GM12865 (cell line): ENCODE data around the gene NOL9.

Experiments
- DNase-seq: peaks from one replicate; pipeline ENCODE4 v3.0.0; 2010; ENCODE audit warnings: low read depth
- H3K4me3 ChIP-seq: 2 replicates; pipeline ENCODE4 v1.5.1; 2011; ENCODE audit warnings: mild to moderate bottlenecking, low read depth, low read length, control low read depth
- CTCF ChIP-seq: IDR thresholded peaks from 2 replicates; pipeline ENCODE4 v1.5.1; 2011; ENCODE audit warnings: low read length, control low read depth, low read depth, inconsistent platforms; ENCODE audit not compliant: insufficient read depth; ENCODE audit errors: missing control alignments

NOL9 gene

GRCh38 chr1:6507461-6507911 is 46.8 kb downstream of the NOL9 start:
- no peak for DNase-seq
- no peak overlapping the region for H3K4me3 ChIP-seq
- TF ChIP-seq CTCF: no peak

- TF ChIP-seq CTCF: no peak
- H3K4me3 ChIP-seq: no peak overlapping the region
- no peak for DNase-seq
Observed at GRCh38 chr1:6507037-6507428, 47.3 kb downstream of the NOL9 start.

GRCh38 chr1:6506210-6507036 is 47.9 kb downstream of the NOL9 start:
- no peak for TF ChIP-seq CTCF
- no peak for DNase-seq
- H3K4me3 ChIP-seq: no peak overlapping the region

- H3K4me3 ChIP-seq: no peak overlapping the region
- no peak for DNase-seq
- TF ChIP-seq CTCF: no peak
Observed at GRCh38 chr1:6505367-6506209, 48.7 kb downstream of the NOL9 start.

DNA sequence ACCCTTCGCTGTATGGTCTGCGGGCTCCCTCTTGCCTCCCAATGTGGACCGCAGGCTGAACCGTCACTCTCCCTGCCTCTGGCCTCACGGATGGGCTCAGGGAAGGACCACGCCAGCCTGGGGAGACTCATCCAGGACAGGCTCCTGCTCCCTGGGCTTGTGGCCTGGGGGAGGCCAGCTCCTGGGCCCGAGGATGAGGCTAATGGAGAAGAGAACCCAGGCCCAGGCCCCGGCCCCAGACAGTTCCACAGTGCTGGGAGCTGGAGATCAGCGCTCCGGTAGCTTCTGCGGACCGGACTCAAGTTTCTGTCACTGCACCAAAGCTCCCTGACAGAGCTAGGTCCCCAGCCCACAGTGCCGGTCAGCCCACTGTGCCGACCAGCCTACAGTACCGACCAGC is 49.4 kb downstream of the NOL9 start:
- no peak for DNase-seq

DNA sequence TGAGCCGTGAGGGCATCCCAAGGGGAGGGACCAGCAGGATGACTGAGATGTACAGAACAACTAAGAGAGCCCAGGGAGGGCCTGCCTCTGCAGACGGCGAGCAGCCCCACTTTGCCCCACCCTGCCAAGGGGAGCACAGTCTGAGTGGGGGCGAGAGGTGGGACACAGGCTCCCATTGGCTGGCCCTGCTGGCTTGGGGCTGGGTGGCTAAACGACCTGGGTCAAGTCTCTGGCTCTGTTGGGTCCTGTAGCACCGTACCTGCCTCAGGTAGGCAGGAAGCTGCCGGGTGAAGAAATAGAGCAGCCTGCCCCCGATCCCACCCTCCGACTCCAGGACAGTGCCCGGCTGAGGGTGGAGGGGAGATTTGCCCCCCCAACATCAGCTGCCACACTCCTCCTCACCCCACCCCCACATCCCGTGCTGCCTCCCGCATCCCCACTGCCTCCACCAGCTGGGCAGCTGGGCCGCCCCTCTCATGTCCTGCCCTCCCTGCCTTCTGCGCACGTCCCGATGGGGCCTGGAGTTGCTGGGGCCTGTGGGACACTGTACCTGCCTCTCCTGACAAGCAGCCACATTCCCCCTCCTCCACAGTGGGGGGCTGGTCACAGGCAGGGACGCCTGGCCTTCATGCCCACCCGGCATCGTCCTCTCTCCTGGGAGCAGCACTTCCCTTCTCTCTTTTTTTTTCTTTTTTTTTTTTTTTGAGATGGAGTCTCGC is 50.3 kb downstream of the NOL9 start:
- DNase-seq: no peak
- no peak overlapping the region for H3K4me3 ChIP-seq
- TF ChIP-seq CTCF: no peak

More for the DNA sequence above, 49.4 kb downstream of the NOL9 start:
- no peak overlapping the region for H3K4me3 ChIP-seq
- no peak for TF ChIP-seq CTCF
